ENCODE measurements around the gene CAMP.
A peak's percentile ranks its signal among the peaks of the same experiment; 100 is the strongest.

The CAMP gene

DNA sequence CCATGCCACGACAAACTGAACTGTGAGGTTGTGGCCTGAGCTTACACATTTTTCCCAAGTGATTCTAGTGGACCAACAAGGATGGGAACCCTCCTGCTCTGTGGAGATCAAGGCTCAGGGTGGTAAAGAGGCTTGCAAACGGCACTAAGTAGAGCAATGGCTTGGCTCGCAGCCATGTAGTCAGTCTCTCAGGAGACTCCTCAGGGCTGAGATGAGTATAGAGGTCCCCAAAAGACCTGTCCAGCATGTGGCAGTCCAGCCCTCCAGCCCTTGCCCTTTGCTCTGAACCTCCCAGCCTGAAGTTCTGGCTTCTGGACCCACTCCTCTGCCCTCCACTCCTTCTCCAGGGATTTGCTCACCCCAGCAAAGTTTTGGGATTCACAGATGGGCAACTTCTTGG, 8.3 kb upstream of the CAMP start:
- DNase-seq: no peak

DNA sequence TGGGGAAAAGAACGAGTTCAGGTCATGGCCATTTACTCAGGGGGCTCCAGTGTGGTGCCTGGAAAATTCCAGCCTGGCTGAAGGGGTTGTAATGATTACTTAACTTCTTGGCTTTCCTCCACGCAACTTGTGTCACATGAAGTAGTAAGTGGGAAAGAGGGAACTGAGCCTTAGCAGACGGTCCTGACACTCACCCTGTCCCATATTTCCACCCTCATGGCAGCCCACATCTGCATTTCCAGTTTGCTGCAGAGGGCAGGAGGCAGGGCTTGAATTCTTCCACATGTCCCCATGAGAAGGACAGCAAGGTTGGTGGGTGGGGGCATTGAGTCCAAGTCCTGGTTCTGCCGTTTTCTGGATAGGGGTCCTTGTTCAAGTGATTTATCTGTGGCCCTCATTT, 7.8 kb upstream of the CAMP start:
- no peak for DNase-seq

DNA sequence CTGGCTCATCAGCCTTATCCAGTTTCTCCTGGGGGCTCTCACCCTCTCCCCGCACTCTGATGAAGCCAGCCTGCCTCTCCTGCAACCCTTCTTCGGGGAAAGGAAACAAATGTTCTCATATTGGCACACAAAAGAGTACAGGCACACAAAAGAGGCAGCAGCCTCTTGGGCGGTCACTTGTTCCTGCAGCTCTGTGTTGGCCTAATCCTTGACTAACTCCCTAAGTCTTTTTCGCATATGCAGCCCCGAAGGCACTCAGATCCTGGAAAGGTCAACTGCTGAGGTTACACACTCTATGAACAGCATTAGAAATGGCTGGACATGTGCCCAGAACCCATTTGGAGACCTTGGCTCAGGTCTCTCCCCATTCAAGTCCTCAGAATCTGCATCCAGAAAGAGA, 7.4 kb upstream of the CAMP start:
- no peak for DNase-seq

- no peak for DNase-seq
Measured at GRCh38 chr3:48217449-48217848, 5.8 kb upstream of the CAMP start.

DNA sequence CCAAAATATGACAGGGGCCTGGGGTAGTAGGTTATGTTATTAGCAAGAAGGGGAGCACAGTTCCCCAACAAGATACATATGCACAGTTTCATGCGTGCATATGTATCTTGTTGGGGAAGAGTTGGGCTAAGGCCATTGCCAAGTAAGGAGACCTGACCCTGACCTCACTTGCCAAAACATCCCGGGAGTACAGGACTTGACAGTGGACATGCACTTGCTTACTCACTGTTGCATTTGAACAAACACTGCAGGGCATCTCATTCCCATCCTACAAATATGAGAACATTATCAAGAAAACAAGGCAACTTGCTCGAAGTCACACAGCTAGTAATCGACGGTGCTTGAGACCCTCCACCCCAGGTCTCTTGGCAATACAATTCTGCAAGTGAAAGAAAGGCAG, 4.8 kb upstream of the CAMP start:
- DNase-seq: no peak

DNA sequence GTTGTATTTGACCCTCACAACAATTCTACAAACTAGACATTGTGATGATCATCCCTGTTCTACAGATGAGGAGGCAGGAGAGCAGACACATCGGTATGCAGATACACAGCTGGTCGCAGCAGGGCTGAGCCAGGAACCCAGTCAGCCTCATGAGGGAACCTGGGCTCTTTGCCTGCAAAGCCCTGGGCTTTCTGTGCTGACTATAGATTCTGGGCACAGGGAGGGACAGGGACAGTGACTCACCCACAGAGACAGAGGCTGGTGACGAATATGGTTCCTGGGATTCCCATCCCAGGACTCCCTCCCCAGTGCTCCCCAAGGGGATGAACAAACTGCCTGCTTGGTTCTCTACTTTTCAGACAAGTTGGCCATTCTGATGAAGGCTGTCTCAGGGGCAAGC, 3.8 kb upstream of the CAMP start:
- no peak for DNase-seq

- no peak for DNase-seq
Measured at GRCh38 chr3:48220746-48221145, 2.5 kb upstream of the CAMP start.

DNA sequence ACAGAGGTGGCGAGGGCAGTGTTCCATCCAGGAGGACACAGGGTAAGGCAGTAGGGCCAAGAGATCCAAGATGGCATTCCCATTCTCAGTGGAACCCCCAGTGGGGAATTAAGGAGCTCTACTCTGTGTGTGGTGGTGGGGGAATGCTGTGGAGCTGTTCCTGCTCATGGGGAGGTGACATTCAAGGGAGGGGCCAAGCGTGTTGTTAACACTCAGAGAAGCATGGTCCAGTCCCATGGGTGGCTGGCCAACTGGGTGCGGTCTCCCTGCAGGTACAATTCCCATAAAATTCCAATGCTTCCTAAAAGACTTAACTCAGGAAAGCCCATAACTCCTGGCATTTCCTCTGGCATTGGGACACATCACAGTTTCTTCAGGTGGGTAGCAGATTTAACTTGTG, 2.3 kb downstream of the CAMP start:
- no peak for DNase-seq

- DNase-seq: no peak
Measured at GRCh38 chr3:48226939-48227338, 3.6 kb downstream of the CAMP start.

DNA sequence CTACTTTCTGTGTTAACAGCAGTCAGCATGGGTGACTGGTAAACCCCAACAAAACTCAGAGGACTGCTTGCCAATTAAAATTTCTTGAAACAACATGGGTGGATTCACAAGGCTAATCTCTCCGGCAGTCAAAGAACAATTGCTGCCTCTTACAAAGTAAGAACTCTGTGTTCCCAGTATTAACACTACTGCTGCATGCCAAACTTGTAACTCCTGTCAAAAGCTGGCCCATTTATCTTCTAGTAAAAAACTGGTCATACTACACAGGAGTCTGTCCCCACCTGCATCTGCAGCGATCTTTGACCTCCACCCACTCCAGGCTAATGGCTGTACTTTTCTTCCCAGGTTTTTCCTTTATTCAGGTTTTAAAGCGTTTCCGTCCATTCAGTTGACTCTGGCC, 8.9 kb downstream of the CAMP start:
- DNase-seq: no peak

DNA sequence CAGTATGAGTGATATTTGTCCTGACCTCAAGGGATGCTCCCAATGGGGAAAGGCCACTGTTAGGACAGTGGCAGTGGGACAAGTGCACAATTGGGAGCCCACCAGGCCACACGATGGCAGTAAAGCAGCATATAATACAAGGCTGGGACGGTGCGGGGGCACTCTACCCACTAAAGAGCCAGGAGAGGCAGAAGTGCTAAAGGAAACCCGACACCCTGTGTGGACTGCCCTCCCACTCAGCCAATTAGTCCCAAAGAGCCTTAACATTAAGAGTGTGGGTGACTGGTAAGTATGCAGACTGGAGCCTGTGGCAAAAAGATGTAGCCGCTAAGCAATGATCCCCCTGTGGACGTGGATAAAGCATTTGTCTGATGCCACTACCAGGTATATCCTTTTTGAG, 9.4 kb downstream of the CAMP start:
- DNase-seq: peak; percentile 64

- no peak for DNase-seq
Measured at GRCh38 chr3:48233542-48233941, 10.2 kb downstream of the CAMP start.

GRCh38 chr3:48236531-48236930, 13.2 kb downstream of the CAMP start:
- DNase-seq: no peak

DNA sequence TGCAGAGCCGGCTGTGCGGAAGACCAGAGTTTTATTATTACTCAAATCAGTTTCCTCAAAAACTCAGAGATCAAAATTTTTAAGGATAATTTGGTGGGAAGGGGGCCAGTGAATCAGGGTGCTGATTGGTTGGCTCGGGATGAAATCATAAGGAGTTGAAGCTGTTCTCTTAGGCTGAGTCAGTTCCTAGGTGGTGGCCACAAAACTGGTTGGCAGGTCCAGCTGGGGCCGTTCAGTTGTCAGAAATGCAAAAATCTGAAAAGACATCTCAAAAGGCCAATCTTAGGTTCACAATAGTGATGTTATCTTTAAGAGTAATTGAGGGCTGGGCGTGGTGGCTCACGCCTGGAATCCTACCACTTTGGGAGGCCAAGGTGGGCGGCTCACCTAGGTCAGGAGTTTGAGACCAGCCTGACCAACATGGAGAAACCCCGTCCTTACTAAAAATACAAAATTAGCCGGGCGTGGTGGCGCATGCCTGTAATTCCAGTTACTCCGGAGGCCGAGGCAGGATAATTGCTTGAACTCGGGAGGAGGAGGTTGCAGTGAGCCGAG, 15.3 kb downstream of the CAMP start:
- DNase-seq: no peak

GRCh38 chr3:48240000-48240963, 17.0 kb downstream of the CAMP start:
- no peak for DNase-seq

GRCh38 chr3:48241796-48242455, 18.6 kb downstream of the CAMP start:
- no peak for DNase-seq

DNA sequence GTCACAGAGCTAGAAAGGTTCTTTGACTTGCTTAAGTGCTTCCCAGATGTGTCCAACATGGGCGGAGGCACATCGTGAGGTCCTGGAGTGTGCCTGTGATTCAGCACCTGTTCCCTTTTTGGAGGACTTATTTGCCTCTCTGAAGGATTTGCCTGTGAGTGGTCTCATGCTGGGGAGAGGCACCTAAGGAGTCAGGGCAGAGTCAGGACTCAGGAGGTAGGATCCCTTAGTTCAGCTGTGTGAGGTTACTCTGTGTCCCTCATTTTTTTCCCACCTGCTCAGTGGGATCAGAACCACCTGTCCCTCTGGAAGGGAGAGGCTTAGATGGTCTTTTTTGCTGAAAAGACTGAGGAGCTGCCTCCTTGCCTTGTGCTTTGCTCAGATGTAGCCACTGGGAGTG, 20.6 kb downstream of the CAMP start:
- no peak for DNase-seq

DNA sequence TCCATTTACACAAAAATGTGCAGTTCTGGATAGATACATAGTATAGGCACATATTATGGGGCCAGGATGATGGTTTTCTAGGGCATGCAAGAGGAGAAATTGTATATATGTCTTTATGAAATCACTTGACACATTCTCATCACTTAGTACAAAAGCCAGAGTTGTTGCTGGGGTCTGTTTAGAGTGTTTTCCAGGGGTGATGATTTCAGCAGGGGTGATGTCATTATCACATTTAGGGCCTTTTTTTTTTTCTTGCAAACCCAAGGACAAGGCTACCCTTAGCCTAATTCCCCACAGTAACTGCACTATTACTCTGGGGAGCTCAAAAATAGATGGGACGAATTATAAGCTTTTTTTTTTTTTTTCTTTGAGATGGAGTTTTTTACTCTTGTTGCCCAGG, 21.2 kb downstream of the CAMP start:
- DNase-seq: no peak

GRCh38 chr3:48245136-48245535, 21.8 kb downstream of the CAMP start:
- DNase-seq: no peak

- DNase-seq: no peak
Measured at GRCh38 chr3:48247401-48247811, 24.1 kb downstream of the CAMP start.

DNA sequence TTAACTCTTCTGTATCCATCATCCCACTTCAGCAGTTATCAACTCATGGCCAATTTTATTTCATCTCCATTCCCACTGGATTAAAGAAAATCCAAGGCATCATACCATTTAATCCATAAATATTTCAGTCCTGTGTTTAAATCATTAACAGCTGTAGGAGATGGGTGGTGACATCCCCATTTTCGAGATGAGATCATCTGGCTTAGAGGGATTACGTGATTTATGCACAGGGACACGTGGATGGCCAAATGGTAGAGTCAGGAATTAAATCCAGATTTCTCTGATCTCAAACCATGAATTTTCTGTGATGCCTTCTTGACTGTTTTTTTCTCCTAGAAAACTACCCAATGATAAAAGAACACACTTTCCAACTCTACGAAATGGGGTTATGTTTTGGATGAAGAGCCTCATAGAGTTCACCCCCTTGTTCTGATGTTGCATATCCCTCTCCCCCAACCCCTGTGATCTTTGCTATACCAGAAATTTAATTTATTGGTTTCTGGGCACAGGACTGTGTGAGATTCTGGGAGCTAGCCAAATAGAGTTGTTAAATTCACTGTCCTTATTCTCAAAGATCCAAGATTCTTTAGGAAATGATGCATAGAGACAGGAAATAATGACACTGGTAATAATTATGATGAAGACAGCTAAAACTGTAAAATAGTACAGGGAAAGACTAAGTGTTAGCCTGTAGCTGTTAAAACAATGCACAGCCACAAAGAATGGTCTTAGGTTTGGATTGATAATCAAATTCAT, 25.0 kb downstream of the CAMP start:
- no peak for DNase-seq

DNA sequence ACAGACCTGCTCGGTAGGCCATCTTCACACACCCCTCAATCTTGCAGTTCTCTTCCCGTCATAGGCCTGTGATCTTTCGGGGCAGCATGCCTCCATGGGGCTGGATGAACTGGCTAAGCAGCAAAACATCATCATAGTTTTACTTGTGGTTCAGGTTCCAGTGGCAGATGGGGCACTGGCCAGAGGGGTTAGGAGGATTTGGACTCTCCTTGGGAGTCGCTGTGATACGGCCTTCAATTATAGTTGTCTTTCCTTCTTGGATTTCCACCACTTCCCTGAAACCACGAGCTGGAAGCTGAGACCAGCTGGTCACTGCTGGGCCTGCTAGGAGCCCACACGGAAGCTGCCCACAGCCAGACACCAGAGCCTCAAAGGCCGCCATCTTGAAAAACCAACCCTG, 33.3 kb downstream of the CAMP start:
- no peak for DNase-seq

GRCh38 chr3:48258530-48258929, 35.2 kb downstream of the CAMP start:
- DNase-seq: no peak

Measured in activated CD8-positive, alpha-beta memory T cell treated with anti-CD3 and anti-CD28 coated beads, Interleukin-2, amount 50 U/mL, for 4 hours (primary cell).